Cerebellar nuclear complex (tissue), 1 donor: ENCODE data around the gene COTL1.
"Not testable (repeated sequence)": the region's sequence is repeated elsewhere in the genome, so short reads cannot be mapped to it uniquely, and the experiment has no call there.

Source experiments
- DNase-seq, 2 experiments: peaks; one replicate each; lab custom pipeline; 2025; lab: John Stamatoyannopoulos, UW

COTL1 gene

GRCh38 chr16:84569382-84569987, 48.4 kb downstream of the COTL1 start:
- no peak for DNase-seq

GRCh38 chr16:84568066-84568465, 49.8 kb downstream of the COTL1 start:
- no peak for DNase-seq

DNA sequence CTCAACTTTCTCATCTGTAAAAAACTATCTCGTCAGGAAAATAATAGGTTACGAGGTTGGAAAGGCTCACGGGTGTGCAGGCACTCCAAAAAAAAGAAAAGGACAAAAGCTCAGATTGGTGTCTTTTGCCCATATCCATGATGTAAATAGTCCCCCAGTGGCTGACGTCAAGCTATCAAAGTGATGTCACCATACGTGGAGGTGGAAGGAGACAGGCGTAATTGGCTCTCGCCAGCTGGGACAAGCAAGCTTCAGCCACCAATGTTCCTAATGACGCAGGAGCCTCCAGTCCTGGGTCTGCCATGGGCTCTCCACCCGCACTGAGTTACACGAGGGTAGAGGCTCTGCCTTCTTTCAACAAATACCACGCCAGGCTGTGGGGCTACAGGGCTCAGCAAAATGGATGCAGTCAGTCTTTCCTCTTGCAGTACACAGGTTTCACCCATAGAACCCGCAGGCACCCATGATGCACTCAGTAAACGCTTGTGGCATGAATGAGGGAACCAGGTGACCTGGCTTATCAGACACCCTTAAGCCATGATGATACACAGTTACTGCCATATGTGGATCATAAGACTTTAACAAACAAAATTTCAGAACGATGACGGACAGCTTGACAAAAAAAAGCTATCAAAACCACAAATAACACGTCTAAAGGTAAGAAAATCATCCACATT, 50.5 kb downstream of the COTL1 start:
- DNase-seq, result no peak

DNA sequence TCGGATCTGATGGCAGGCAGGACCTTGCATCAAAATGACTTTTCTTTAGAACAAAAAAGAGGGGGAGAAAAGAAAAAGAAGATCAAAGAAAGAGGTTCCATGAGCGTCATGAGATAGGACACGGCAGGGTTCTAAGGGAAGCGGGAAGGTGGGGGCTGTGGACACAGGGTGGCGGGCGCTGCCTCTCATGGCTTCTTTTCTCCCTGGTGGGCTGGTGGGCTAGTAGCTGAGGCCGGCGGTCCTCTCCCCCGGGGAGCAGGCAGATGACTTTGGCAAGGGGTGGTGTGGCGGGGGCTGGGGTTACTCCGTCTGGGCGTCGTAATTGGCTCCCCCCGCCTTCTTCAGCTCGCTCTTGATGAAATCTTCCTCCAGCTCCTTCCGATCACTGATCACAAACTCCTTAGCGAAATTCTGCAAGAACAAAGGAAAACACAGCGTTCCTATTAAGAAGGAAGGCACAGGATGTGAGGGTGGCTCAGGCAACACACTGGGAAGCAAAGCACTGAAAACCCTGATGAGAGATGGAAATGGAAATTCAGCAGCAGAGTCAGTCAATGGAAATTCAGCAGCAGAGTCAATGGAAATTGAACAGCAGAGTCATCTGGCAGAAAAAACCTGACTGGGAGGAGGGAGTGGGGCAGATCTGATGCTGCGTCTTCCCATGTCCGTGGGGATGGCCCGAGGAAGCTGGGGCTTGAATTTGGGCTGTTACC, 51.2 kb downstream of the COTL1 start:
- no peak for DNase-seq

DNA sequence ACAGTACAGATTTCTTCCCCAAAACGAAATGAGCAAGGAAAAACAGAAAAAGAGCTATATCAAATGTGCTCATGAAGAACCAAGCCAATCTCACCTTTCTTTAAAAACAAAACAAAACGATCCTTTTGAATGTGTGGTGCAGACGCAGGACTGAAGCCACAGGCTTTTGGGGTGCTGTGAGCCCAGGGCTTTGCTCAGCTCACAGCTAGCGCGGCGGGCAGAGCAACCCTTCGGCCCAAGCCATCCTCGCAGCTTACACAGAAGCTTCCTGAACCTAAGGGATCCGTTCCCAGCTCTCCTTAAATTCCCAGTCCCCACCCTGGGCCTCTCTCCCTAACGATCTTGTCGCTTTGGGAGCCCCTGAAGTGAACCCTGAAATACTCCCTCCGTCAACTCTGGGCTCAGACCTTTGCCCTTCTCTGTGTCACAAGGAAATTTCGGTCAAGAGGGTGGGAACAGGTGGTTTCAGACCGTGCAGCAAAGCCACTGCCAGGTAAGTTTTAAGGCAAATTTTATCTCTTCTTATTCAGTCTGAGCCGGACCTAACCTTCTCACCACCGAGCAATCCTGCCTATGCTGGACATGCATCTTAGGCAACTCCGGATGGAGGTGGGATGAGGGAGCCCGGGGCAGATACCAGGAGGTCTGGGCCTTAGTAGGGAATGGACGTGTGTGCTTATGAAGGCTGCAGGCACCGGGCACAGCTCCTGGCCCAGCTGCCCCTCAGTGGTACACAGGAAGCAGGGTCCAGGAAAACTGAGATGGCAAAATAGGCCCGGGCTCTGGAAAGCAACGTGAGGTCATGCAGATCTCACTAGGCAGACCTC, 52.0 kb downstream of the COTL1 start:
- no peak for DNase-seq

GRCh38 chr16:84563786-84564420, 54.0 kb downstream of the COTL1 start:
- DNase-seq, result no peak

GRCh38 chr16:84563064-84563715, 54.7 kb downstream of the COTL1 start:
- DNase-seq, result no peak

DNA sequence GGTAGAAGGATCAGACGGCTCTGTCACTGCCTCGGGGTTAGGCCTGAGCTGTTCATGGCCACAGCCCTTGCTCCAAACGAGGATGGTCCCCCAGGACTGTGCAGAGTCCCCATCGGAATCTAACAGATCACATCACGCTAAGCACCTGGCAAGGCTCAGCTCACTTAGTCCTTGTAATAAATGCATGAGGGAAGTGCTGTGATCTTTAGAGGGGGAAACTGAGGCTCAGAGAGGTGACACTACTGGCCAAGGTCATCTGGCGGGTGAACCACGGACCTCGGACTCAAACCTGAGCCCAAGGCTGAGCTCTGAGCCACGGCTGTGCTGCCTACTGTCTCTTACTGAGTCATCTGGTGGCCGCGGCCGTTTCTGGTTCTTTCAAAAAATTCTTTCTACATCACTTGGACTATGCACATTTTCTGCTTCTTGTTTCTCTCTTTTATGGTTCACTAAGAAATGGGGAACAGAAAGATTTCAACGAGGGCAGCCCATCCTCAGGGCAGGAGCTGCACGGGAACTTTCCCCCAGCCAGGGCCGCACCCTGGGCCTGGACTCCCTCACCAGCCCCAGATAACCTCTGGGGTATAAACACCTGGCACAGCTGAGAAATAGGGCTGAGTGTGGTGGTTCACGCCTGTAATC, 55.6 kb downstream of the COTL1 start:
- DNase-seq, result no peak

- DNase-seq, result no peak
Measured at GRCh38 chr16:84561291-84561690, 56.6 kb downstream of the COTL1 start.

DNA sequence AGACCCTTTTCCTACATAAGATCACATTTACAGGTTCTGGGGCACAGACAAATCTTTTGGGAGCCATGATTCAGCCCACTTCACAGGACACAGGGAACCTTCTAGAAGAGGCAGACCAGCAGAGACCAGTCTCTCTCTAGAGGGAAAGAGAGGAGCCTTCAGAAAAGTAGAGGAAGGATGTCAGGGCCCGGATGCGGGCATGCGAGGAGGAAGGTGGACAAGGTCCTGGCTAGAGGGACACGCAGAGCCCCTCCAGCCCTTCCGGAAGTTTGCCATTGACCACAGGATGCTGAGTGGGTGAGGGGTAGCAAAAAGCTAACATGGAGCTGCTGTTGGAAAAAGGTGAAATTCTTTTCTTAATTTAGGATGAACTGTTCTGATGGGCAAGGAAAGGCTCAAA, 57.6 kb downstream of the COTL1 start:
- no peak for DNase-seq

DNA sequence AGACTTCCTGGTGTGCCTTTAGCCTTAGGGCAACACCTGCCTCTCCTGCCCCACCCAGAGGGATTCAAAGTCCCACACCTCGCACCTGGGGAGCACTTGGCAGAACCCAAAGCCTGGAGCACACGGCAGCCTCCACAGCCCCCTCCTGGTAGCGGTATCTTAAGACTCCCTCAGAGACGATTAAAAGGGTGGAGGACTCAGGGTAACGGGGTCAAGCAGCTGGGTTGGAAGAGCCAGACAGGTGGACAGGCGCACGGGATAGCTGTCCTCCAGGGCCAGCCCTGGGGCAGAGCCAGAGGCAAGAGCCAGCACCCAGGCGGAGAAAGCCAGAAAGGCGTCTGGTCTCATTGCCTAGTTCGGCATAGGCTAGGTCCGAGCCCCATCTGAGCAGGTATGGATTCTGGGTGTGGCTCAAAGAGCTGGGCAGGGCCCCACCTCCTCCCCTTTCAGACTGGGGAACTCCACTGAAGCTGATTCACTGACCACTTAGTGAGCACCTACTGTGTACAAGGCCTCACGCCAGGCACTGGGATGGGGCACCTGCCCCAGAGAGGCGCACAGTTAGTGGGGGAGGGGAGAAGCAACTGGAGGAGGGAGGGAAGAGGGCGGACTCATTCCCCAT, 58.5 kb downstream of the COTL1 start:
- no peak for DNase-seq

DNA sequence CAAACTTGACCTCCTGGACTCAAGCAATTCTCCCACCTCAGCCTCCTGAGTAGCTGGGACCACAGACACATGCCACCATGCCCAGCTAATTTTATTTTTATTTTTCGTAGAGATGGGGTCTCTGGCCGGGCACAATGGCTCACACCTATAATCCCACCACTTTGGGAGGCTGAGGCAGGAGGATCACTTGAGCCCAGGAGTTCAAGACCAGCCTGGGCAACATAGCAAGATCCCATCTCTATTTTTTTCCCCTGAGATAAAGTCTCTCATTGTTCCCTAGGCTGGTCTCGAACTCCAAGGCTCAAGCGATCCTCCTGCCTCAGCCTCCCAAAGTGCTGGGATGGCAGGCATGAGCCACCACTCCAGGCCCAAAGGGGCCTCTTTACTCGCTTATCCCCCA, 59.0 kb downstream of the COTL1 start:
- DNase-seq, result not testable (repeated sequence)

DNA sequence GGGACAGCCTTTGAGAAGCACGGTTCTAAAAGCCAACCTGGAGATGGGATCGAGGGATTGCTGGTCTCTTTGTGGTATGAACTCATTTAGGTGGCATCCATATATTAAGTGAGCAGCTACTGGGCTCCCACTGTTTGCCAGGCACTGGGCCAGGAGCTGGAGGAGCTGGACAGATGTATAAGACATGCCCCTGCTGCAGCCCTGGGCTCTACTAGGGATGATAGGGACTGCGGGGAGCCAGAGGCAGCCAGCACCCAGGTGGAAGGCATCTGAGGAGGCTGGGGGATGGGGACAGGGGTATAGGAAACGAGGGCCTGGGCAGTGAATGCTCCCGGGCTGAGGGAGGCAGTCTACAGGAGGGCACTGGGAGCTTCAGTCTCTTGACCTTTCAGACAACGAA, 60.4 kb downstream of the COTL1 start:
- no peak for DNase-seq

- DNase-seq, result no peak
Measured at GRCh38 chr16:84557059-84557458, 60.8 kb downstream of the COTL1 start.

DNA sequence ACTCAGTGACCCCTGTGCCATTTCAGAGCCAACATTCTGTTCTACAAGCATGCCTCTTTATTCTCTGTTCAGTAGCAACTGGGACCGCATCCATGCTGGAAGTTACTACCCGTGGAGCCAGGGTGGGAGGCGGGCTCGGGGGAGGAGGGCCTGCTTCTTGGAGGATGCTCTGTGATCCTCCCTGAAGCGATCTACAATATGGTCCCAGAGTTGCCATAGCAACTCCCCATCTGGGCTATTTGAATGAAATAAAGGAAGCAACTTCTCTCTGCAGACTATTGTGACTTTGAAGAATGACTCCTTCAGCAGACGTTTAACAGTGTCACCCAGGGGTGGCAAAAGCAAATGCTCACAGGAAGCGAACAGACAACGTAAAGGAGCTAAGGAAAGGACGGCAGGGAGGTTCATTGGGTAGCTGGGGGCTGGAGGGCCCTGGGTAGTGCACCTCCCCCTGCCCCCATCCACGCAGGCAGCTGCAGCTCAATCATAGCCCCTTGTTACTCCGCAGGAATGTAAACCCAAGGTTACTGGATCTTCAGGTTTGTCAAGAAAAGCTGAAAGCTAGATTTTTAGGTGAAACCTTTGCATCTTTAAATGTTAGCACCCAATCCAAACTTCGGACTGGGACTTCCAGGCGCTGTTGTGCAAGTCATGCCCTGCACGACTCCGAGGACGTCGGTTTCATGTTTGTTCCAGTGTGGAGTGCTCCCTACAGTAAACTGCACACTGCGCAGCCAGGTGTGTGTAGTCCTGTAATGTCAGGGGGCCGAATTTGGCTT, 62.3 kb downstream of the COTL1 start:
- no peak for DNase-seq

GRCh38 chr16:84554627-84555328, 63.1 kb downstream of the COTL1 start:
- DNase-seq, result no peak

DNA sequence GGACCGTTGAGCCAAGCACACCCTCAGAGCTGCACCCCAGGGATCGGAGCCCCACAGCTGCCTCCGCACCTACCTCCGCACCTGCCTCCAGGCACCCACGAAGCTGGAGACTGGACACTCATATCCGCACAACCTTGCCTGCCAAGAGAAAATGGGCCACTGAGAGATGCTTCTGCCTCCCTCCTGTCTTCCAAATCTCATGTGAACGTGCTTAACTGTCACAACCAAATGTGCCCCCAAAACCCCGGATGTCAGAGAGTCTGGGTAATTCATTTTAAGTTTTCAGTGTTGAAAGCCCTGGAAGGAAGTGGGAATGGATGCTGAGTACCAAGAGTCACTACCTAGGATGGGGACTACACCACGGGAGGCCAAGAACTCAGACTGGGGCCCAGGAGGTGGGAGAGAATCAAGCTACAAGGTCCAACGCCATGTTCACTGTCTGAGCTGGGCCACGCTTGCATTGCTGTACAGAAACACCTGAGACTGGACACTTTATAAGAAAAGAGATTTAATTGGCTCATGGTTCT, 63.9 kb downstream of the COTL1 start:
- DNase-seq, result no peak

- no peak for DNase-seq
Measured at GRCh38 chr16:84552135-84552534, 65.7 kb downstream of the COTL1 start.

DNA sequence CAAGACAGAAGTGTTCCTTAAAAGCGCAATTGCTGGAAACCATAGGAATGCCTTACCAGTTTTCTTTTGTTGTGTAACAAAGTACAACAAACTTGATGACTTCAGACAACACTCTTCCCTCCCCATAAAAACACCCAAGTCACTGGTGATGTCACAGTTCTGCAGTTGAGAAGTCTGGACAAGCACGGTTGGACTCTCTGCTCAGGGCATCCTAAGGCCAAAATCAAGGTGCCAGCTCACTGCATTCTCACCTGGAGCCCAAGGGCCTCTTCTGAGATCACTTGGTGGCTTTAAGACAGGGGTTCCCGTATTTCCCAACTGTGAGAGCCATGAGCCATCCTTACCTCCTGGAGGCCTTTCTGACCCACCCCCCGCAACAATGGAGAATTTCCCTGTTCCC, 67.8 kb downstream of the COTL1 start:
- no peak for DNase-seq
